D721Med (cell line): ENCODE measurements around the gene RGPD5.
"Not testable (repeated sequence)": the region's sequence is repeated elsewhere in the genome, so short reads cannot be mapped to it uniquely, and the experiment has no call there.

ENCODE experiments used
- DNase-seq: peaks from one replicate; pipeline ENCODE4 v3.0.0; 2011; ENCODE audit warnings: low spot score; ENCODE audit not compliant: insufficient read length
- FAIRE-seq: peaks from 2 replicates; lab custom pipeline; 2011; peaks lifted over from hg19 to GRCh38; lab: Jason Lieb, UNC

Gene RGPD5

DNA sequence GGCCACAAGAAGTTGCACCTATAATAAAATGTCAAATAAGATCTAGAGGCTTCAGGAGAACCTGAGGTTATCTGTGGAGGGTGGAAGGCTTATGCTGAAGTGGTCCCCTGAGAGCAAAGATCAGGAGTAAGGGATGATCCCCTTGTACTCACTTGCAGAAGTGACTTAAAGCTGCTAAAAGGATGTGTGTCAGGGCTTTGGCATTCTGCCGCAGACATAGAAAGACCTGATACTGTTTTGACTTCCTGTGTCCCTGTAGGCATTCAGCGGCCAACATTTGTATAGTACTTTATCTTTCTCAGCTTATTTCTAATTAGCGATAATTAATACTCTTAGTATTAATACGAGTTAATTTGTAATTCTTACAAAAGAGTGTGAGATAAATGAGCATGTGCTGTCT is 94.3 kb downstream of the RGPD5 start:
- DNase-seq, FAIRE-seq: not testable (repeated sequence)

DNA sequence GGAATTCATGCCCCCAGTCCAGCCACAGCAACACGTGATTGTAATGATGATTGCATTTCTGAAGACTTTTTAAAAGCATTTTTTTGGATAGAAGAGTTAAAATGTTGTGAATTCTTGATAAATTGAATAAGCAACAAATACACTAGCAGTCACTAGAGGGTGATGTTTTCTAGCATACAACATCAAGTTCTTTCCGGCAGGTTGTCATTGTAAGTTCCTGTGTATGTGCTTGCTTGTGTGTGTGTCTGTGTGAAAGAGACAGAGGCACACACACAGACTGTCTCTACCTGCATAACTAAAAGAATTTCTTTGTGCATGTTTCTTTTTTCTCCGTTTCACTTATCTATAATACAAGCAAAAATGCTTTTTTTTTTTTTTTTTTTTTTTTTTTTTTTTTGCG is 95.8 kb downstream of the RGPD5 start:
- not testable (repeated sequence) for FAIRE-seq

DNA sequence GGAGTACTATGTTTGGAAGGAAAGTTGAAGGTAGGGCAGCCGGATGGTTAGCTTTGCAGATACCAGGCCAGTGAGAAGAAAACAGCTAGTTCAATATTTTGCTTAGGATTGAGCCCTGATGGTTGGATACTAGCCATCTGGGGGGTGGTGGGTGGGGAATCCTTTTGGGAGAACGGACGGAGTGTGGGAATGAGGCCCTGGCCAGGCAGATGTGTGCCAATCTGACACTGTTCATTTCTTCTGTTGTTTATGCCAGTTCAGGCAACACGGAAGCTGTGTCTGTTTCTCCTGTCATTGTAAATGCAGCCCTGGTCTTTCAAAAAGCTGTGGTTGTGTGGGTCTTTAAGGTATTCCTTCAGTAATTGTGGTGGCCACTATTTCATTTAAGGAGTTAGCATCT is 96.9 kb downstream of the RGPD5 start:
- not testable (repeated sequence) for FAIRE-seq, DNase-seq

More for the DNA sequence above, 95.8 kb downstream of the RGPD5 start:
- not testable (repeated sequence) for DNase-seq

DNA sequence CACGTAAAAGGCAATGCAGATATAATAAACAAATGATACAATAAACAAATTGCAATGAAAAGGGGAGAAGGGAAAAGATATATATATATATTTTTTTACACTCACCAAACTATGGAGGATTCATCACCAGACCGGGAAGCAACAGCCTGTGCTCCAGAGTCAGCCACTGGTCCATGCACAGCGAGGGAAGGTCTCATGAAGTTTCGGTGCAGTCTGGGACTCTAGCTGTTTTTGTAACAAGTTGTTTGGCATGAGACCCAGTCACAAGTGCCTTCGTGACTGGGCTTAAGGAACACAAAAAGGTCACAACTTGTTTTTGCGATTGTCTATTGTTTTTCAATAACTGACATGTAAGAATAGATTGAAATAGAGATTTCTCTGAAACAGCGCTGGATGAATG is 99.6 kb downstream of the RGPD5 start:
- FAIRE-seq: not testable (repeated sequence)

DNA sequence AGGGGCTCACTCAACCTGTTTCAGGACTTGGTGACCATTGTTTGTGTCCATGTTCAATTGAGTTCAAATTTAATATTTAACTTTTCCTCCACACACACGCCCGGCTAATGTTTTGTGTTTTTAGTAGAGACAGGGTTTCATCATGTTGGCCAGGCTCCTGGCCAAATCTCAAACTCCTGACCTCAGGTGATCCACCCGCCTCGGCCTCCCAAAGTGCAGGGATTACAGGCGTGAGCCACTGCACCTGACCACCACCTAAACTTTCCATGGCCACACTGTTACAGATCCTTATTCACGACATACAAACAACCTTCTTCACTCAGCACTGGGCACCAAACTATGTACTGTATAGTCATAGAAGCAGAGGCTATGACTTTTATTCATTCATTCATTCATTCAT is 100.0 kb downstream of the RGPD5 start:
- FAIRE-seq: not testable (repeated sequence)

More for the DNA sequence above, 99.6 kb downstream of the RGPD5 start:
- not testable (repeated sequence) for DNase-seq

DNA sequence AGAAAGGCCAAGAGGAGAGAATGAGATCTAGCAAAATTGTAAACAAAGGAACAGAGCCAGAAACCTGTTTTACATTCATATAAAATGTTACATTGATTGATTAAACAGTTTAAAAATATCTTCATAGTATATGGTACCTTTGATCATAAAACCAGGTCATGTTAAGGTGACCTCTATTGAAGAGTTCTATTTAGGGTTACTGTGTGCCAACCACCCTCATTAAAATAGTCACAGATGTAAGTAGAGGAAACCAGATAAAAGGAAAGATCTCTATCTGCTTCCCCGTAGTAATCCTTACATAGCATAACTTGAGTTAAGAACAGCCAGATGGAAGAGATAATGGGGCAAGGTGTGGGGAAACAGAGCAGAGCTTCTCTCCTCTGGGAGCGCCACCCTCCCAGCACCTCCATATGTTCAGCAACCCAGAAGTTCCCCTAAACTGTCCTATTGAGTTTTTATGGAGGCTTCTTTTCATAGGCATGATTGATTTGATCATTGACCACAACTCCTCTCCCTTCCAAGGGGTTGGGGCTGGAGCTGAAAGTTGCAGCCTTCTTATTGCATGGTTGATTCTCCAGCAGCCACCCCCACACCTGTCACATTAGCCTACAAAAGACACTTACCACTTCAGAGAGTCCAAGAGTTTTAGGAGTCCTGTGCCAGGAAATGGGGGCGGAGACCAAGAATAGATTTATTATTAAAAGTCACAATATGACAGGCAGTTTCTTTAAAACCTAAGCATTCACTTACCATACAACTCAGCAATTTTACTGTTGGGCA is 101.2 kb downstream of the RGPD5 start:
- FAIRE-seq, DNase-seq: not testable (repeated sequence)

More for the DNA sequence above, 100.0 kb downstream of the RGPD5 start:
- DNase-seq: not testable (repeated sequence)

DNA sequence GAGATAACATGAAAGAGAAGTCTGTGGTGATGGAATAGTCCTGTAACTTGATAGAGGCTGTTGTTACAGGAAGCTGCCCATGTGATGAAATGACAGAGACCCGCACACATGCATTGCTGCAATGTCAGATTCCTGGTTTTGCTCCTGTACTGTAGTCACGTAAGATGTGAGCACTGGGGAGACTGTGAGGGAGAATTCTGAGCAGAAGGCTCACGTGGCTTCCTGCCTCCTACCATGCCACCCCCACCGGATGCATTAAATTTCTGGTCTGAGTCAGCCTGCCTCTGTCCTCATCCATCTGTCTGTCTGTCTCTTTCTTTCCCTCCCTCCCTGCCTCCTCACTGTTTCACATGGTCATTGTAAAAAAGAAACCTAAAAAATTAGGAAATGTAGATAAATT is 102.1 kb downstream of the RGPD5 start:
- DNase-seq, FAIRE-seq: not testable (repeated sequence)

DNA sequence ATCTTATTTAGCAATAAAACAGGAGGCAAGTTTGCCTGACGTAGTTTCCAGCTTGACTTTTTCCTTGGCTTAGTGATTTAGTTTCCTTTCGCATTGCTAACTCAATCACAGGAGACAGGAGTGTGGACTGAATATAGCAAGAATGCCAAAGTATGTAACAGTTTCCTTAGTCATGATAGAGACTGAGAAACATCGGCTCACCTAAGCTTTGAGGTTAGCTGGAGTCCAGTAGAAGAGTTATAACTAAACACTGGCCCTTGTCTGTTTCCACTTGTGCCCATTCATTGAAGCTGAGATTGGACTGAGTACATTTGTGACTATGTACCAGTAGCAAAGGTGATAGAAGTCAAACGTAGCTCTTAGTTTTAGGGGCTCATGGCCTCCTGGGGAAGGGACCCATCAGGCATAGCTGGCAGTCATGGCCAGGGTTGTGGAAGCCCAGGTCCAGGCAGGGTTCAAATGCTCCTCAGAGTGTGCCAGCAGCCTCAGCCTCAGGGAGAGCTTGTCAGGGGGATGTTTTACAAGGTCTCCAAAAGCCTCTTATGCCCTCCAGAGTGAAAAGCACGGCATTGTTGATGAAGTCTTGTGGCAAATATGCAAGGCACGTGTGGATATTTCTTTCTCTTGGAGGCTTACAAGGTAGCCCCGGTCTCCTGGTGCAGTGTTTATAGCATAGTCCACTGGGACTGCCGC is 103.8 kb downstream of the RGPD5 start:
- not testable (repeated sequence) for FAIRE-seq

DNA sequence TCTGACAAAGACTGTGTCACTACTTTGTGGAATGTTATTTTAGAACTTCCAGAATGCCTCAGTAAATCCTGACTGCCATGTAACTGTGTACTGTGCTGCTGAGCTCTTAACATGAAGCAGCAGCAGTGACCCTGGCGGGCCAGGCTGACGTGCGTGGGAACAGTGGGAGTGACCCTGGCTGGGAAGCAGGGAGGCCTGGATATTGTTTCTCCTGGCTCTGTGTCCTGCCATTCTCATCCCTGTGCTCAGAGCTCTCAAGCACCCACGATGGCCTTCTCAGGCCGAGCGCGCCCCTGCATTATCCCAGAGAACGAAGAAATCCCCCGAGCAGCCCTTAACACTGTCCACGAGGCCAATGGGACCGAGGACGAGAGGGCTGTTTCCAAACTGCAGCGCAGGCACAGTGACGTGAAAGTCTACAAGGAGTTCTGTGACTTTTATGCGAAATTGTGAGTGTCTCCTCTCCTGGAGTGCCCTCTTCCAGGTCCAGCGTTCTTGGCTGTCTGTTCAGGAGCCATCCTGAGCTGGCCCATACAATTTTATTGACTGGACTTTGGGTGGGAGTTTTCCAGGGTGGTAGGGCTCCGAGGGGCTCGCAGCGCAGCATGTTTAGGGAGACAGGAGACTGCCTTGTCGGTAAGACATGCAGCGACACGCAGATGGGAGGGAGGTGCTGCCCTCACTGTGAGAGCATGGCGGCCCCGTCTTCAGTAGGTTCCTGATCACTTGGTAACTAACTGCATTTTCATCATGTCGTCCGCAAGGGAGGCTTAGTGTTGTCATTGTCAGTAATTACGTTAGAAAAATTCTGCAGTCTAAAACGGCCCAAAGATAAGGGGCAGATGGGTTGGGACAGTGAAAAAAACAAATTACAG is 104.6 kb downstream of the RGPD5 start, which contains the start of gene LIMS3:
TSS of gene LIMS3 (plus strand) at position 227 of the 875 bp plus-strand sequence. CDS start at position 268, 41 bp downstream.
- FAIRE-seq, DNase-seq: not testable (repeated sequence)

More for the DNA sequence above, 103.8 kb downstream of the RGPD5 start:
- DNase-seq: not testable (repeated sequence)

DNA sequence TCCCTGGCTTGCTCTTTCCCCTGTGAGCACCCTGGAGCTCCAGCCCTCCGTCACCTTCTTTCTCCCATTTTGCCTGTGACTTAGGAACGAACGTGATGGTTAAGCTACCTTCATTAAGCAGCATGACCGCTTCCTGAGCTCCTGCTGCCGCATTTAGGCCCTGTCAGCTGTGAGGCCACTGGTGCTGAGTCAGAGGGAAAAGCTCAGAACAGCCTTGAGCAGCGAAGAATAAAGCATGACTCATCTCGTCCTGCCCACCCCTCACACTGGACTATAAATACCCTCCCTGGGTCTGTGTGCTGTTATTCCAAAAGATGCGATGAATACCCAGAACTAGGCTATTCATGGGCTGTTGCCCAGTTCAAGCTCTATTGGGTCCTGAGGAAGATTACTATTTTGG is 111.7 kb downstream of the RGPD5 start:
- FAIRE-seq, DNase-seq: not testable (repeated sequence)
